Thyroid gland (tissue), 4 donors: ENCODE measurements around the gene APC2. TPM values are rescaled to one million over a fixed set of nuclear protein-coding genes. Genes with fewer than 3 reads are reported as not detected.
"Not testable (repeated sequence)": the region's sequence is repeated elsewhere in the genome, so short reads cannot be mapped to it uniquely, and the experiment has no call there.

Experiments
- DNase-seq, 2 donors: peaks; one replicate each; pipeline ENCODE4 v3.0.0-alpha.2; 2019
- H3K27ac ChIP-seq, 3 donors: fragments of 200-600 bp; sonication (generic); 1 replicate in 2 of 3; 2 replicates in 1 of 3; pipeline ENCODE4 v1.5.1; 2016 to 2019; ENCODE audit warnings: mild to moderate bottlenecking in 1 of 3, moderate library complexity in 1 of 3
- H3K27me3 ChIP-seq: fragments of 200-600 bp; sonication (generic); one replicate; pipeline ENCODE4 v1.5.1; 2019
- H3K36me3 ChIP-seq, 2 donors: fragments of 200-600 bp; sonication (generic); one replicate each; pipeline ENCODE4 v1.5.1; 2016 to 2019
- H3K4me1 ChIP-seq, 2 donors: fragments of 200-600 bp; sonication (generic); one replicate each; pipeline ENCODE4 v1.5.1; 2017 to 2019
- H3K4me3 ChIP-seq, 3 donors: fragments of 200-600 bp; sonication (generic); replicated peaks in 1 of 3; 1 replicate in 2 of 3; 2 replicates in 1 of 3; pipeline ENCODE4 v1.5.1; 2016; ENCODE audit warnings: mild to moderate bottlenecking in 1 of 3
- H3K9me3 ChIP-seq: fragments of 200-600 bp; sonication (generic); one replicate; pipeline ENCODE4 v1.5.1; 2017
- POLR2A ChIP-seq, 2 donors: fragments of 450-650 bp; IDR thresholded peaks; one replicate each; pipeline ENCODE4 v1.6.1; 2017; ENCODE audit warnings: antibody characterized with exemption in 2 of 2, mild to moderate bottlenecking in 2 of 2, moderate library complexity in 1 of 2
- WGBS, 2 donors: methylation state at CpG; one replicate each; pipeline ENCODE4 v1.1.5; 2017; 5-methylcytosine and 5-hydroxymethylcytosine counted together
- intact Hi-C: fragments of 100-400 bp; cut with DNase I; formaldehyde crosslinking; loops from one replicate; pipeline ENCODE4 v1.15.1; 2023
- total RNA-seq, 4 donors: library from RNA; depleted of rRNA; stranded (reverse); fragments of >200 nt; gene quantifications; one replicate each; pipeline ENCODE4 v1.2.3, GENCODE V29; 2016
- TF ChIP-seq, protein P1 (sequence below), 6 experiments: fragments of 200-600 bp in 3 of 6; fragments of 450-650 bp in 3 of 6; sonication (generic) in 3 of 6; IDR thresholded peaks; one replicate each; pipeline ENCODE4 v1.5.1; 2016 to 2019; ENCODE audit warnings: antibody characterized with exemption in 6 of 6, mild to moderate bottlenecking in 2 of 6, inconsistent platforms in 1 of 6, moderate library complexity in 1 of 6

APC2 gene
- total RNA-seq, 4 donors from 2014 or later, result under 0.01 to 0.20 (median 0.08) TPM; not detected in 1

DNA sequence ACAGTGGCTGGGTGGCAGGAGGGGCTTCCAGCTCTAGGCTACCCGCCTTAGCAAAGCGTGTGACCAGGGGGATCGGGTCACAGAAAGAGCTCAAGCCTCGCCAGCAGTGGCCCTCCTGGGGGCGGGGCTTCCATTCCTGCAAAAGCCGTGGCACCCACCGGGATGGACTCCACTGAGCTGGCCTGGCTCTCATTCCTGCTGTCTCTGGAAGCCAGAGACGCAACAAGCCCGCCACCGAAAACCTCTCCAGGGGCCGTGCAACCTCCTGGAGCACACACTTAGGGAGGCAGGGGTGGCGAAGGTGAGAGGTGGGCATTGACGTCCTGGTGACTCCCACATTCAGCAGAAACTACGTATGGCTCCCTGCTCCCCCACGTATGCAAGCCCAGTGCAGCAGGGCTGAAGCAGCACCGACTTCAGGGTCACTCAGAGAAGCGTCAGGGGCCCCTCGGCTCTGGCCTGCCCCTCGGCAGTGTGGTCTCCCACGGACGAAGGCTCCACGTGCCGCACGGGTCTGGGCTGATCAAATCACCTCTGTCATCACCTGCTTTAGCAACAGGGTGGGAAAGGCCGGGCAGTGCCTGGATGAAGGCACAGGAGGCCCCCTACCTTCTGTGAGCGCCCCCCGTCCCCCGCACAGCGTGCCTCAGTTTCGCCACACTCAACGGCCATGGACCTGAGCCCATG lies 26.0 kb downstream of the APC2 start:
- peaks cover 12 to 20% of the 10 kb centered on the region in 2 donors for H3K4me1 ChIP-seq

DNA sequence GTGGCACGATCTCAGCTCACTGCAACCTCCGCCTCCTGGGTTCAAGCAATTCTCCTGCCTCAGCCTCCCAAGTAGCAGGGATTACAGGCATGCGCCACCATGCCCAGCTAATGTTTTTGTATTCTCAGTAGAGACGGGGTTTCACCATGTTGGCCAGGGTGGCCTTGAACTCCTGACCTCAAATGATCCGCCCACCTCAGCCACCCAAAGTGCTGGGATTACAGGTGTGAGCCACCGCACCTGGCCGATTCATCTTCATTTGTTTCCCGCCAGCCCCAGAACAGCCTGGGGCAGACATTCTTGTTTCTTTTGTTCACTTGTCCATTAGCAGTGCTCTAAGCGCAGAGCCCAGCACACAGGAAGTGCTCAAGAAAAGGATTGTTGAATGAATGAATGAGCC lies 27.1 kb downstream of the APC2 start:
- H3K36me3 ChIP-seq, H3K4me3 ChIP-seq, DNase-seq, H3K27ac ChIP-seq, H3K4me1 ChIP-seq, intact Hi-C loops, H3K27me3 ChIP-seq, H3K9me3 ChIP-seq: not testable (repeated sequence)
- WGBS, 2 donors, result 93 to 96% methylated on average over 9 of the region's 9 CpGs

More for the DNA sequence above, 26.0 kb downstream of the APC2 start:
- Histone ChIP-seq H3K36me3 (no peaks in the 10 kb centered on the region), H3K27me3 (peaks cover 14% of the 10 kb centered on the region), H3K4me3 (no peak overlapping the region), H3K9me3 (no peaks in the 10 kb centered on the region), H3K27ac (no peak overlapping the region)
- DNase-seq, result no peak
- 91 to 97% methylated on average over 13 to 17 of the region's 31 CpGs for WGBS, 2 donors
- intact Hi-C loops, result no loop called here
- no peak for TF ChIP-seq POLR2A (IDR thresholded peaks at IDR 0.05)
- TF ChIP-seq, protein P1, sequence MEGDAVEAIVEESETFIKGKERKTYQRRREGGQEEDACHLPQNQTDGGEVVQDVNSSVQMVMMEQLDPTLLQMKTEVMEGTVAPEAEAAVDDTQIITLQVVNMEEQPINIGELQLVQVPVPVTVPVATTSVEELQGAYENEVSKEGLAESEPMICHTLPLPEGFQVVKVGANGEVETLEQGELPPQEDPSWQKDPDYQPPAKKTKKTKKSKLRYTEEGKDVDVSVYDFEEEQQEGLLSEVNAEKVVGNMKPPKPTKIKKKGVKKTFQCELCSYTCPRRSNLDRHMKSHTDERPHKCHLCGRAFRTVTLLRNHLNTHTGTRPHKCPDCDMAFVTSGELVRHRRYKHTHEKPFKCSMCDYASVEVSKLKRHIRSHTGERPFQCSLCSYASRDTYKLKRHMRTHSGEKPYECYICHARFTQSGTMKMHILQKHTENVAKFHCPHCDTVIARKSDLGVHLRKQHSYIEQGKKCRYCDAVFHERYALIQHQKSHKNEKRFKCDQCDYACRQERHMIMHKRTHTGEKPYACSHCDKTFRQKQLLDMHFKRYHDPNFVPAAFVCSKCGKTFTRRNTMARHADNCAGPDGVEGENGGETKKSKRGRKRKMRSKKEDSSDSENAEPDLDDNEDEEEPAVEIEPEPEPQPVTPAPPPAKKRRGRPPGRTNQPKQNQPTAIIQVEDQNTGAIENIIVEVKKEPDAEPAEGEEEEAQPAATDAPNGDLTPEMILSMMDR (IDR thresholded peaks at IDR 0.05), result no peak

DNA sequence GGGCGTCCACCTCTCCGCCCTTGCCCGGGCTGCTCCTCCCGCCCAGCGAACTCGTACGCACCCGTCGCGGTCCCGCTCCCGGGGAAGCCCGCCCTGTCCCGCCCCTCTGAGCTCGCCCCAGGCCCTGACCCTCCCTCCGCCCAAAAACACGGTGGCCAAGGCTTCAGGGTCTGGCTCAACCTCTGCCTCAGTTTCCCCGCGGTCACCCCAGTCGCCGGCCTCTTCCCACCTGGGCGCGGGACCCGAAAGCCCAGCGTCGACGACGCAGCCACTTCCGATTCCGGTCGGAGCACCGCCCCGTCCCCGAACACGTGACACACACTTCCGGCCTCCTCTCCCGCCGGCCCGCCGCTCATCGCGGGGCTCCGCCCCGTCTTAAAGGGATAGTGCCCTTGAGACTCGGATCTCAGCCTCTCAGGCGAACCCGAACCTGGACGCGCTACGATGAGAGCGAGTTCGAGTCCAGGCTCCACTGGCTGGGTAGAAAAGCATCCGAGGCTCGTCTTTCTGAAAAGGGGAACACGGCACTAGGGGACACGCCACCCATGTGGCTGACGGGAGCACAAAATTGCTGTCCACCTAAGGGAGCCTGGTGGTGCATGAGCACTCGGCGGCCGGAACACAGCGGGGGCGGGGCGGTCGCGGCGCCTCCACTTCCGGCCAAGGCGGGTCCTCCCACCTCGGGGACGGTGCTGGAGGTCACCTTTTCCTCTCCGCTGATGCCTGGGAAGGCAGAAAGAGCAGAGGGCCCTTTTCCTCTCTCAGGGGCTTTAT lies 29.2 kb downstream of the APC2 start, which contains the start of gene C19orf25:
TSS of gene C19orf25 (minus strand) at position 282 of the 774 bp plus-strand sequence. CDS start 312 bp downstream, outside the sequence.
- Histone ChIP-seq H3K36me3 (no peaks in the 10 kb centered on the region), H3K9me3 (no peaks in the 10 kb centered on the region), H3K4me1 (peaks cover 8 to 9% of the 10 kb centered on the region in 2 donors), H3K27me3 (no peaks in the 10 kb centered on the region), H3K27ac (peak within 1 kb of the TSS in 2 of 3 donors; percentile 33 to 46), H3K4me3 (peak within 1 kb of the TSS; percentile 31 to 100 (median 75))
- peak; percentile 92 to 94 for DNase-seq
- WGBS, 2 donors, result 0 to 1% methylated on average over 22 to 34 of the region's 71 CpGs
- intact Hi-C loops, result no loop called here
- TF ChIP-seq, protein P1 (IDR thresholded peaks at IDR 0.05), result no peak
- TF ChIP-seq POLR2A (IDR thresholded peaks at IDR 0.05), result peak in 1 of 2 donors; percentile 71

DNA sequence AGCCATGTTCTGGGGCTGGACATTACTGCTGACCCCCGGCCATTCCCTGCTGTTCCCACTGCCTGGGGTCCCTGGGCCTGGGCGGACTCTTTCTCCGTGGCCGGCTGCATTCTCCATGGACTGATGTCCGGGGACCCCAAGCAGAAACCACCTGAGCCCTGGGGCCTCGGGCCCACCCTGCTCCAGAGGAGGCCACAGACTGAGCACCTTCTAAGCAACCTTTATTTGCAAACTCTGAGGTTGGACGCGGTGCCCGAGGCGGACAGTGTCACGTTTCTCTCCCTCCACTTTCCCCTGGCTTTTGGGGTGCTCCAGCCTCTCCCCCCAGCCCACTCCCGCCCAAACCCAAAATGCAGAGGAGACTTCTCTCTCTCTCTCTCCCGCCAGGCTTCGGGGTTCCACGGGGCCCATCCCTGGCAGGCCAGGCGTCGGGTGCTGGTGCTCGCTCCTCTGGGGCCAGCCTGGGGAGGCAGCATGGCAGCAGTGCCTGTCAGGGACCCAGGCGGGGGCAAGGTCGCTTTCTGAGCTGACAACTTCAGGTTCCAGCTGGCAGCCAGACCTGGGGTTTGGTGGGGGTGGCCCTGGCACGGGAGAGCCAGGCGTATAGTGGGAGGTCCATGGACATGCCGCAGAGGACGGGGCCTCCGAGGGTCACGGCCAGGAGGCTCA lies 31.4 kb downstream of the APC2 start:
- intact Hi-C loops, result no loop called here
- Histone ChIP-seq H3K36me3 (no peaks in the 10 kb centered on the region), H3K4me3 (no peak overlapping the region), H3K27me3 (no peaks in the 10 kb centered on the region), H3K9me3 (no peaks in the 10 kb centered on the region), H3K4me1 (peaks cover 8 to 9% of the 10 kb centered on the region in 2 donors), H3K27ac (no peak overlapping the region)
- no peak for TF ChIP-seq POLR2A (IDR thresholded peaks at IDR 0.05)
- TF ChIP-seq, protein P1 (IDR thresholded peaks at IDR 0.05), result no peak
- 86 to 91% methylated on average over 19 to 22 of the region's 26 CpGs for WGBS, 2 donors
- DNase-seq, result no peak

DNA sequence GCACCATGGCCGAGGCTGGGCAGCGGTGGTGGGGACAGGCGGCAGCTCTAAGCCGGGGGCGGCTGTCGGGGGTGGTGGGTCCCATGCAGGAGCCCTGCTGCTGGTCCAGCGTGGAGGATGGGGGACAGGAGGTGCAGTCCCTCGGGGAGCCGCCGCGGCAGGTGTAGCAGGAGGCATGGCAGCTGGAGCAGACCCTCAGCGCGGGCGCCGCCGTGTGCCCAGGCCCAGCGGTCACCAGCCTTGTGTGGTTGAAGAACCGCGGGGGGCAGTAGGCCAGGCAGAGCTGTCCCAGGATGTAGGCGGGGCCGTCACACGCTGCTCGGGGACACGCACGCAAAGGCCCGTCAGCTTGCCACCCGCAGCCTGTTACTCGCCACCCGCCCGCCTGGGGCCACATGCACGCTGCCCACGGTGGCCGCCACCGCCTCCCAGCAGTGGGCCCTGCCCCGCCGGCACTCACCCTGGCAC lies 32.0 kb downstream of the APC2 start:
- WGBS, 2 donors, result 85 to 95% methylated on average over 14 to 19 of the region's 36 CpGs

More for the DNA sequence above, 32.0 kb downstream of the APC2 start:
- H3K27ac ChIP-seq, result no peak overlapping the region
- no peaks in the 10 kb centered on the region for H3K27me3 ChIP-seq
- no peaks in the 10 kb centered on the region for H3K36me3 ChIP-seq
- no peaks in the 10 kb centered on the region for H3K9me3 ChIP-seq
- no peak for TF ChIP-seq POLR2A (IDR thresholded peaks at IDR 0.05)
- TF ChIP-seq, protein P1 (IDR thresholded peaks at IDR 0.05), result no peak
- no peak overlapping the region for H3K4me3 ChIP-seq
- peaks cover 8 to 9% of the 10 kb centered on the region in 2 donors for H3K4me1 ChIP-seq
- intact Hi-C loops, result no loop called here
- DNase-seq, result no peak
